PFSK-1 (cell line): ENCODE results near the gene MROH2B.

Experiments used
- FOXP2 ChIP-seq: optimal IDR thresholded peaks from 2 replicates; pipeline ENCODE3; 2011; ENCODE audit warnings: borderline replicate concordance, control low read depth, inconsistent platforms; ENCODE audit not compliant: insufficient read depth; ENCODE audit errors: extremely low read length, extremely low read depth
- POLR2AphosphoS5 ChIP-seq: IDR thresholded peaks from 2 replicates; pipeline ENCODE4 v1.6.1; 2012; ENCODE audit warnings: low read depth, mild to moderate bottlenecking, control low read depth, low read length, moderate library complexity
- SIN3A ChIP-seq: IDR thresholded peaks from 2 replicates; pipeline ENCODE4 v1.6.1; 2012; ENCODE audit warnings: mild to moderate bottlenecking, low read length, moderate library complexity, borderline replicate concordance; ENCODE audit not compliant: insufficient read depth
- TAF1 ChIP-seq: IDR thresholded peaks from 2 replicates; pipeline ENCODE4 v1.6.1; 2012; ENCODE audit warnings: low read length, control low read depth, borderline replicate concordance; ENCODE audit not compliant: insufficient read depth
- TF ChIP-seq, protein P1 (sequence below), 2 experiments: IDR thresholded peaks; 2 replicates each; pipeline versions ENCODE4 v1.6.1 to v1.8.0; 2011 to 2012; ENCODE audit warnings: low read depth in 2 of 2, low read length in 2 of 2, control low read depth in 1 of 2, inconsistent platforms in 1 of 2, mild to moderate bottlenecking in 1 of 2, moderate library complexity in 1 of 2; ENCODE audit not compliant: insufficient read depth in 1 of 2

MROH2B gene

DNA sequence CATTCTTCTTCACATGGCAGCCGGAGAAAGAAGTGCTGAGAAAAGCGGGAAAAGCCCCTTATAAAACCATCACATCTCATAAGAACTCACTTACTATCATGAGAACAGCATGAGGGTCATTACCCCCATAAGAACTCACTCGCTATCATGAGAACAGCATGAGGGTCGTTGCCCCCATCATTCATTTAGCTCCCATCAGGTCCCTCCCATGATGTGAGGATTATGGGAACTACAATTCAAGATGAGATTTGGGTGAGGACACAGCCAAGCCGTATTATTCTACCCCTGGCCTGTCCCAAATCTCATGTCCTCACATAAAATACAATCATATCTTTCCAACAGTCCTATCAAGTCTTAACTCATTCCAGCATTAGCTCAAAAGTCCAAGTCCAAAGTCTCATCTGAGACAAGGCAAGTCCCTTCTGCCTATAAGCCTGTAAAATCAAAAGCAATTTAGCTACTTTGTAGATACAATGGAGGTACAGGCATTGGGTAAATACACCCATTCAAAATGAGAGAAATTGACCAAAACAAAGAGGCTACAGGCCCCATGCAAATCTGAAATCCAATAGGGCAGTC lies 79.1 kb downstream of the MROH2B start:
- TF ChIP-seq FOXP2 (no peak), POLR2AphosphoS5 (no peak), TAF1 (no peak), SIN3A (no peak)
- TF ChIP-seq, protein P1, sequence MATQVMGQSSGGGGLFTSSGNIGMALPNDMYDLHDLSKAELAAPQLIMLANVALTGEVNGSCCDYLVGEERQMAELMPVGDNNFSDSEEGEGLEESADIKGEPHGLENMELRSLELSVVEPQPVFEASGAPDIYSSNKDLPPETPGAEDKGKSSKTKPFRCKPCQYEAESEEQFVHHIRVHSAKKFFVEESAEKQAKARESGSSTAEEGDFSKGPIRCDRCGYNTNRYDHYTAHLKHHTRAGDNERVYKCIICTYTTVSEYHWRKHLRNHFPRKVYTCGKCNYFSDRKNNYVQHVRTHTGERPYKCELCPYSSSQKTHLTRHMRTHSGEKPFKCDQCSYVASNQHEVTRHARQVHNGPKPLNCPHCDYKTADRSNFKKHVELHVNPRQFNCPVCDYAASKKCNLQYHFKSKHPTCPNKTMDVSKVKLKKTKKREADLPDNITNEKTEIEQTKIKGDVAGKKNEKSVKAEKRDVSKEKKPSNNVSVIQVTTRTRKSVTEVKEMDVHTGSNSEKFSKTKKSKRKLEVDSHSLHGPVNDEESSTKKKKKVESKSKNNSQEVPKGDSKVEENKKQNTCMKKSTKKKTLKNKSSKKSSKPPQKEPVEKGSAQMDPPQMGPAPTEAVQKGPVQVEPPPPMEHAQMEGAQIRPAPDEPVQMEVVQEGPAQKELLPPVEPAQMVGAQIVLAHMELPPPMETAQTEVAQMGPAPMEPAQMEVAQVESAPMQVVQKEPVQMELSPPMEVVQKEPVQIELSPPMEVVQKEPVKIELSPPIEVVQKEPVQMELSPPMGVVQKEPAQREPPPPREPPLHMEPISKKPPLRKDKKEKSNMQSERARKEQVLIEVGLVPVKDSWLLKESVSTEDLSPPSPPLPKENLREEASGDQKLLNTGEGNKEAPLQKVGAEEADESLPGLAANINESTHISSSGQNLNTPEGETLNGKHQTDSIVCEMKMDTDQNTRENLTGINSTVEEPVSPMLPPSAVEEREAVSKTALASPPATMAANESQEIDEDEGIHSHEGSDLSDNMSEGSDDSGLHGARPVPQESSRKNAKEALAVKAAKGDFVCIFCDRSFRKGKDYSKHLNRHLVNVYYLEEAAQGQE (IDR thresholded peaks at IDR 0.05; ENCODE audit: insufficient read depth in 1 of 2, low read depth in 2 of 2, low read length in 2 of 2), result no peak

DNA sequence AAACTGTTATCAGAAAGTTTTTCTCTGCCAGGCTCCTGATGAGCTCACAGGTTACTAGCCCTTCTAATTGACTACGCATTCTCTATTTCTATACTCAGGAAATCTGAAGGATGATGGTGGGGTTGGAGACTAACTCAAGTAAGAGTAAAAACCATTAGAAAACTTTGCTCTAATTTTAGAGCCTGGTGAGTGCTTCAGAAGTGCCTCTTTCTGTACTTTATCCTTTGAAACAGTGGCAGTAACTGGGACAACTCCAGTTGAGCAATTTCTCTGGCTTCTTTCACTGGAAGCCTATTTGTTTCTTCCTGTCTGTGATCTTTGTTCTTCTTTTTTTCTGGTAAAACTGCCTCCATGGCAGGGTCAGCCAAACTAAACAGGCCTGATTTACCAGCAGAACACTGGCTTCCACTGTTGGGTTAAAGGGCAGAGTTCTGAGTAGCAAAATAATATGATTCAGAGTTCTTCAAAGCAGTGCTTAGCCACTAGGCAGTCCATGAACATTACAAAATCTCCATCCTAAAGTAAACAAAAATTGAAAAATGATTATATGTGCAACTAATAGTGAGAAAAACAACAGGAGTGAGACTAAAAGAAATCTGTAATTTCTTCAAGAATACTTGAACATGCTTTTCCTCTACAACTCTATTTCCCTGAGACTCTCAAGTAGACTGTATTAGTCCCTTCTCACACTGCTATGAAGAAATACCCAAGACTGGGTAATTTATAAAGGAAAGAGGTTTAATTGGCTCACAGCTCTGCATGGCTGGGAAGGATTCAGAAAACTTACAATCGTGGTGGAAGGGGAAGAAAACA lies 79.8 kb downstream of the MROH2B start:
- no peak for TF ChIP-seq SIN3A
- TF ChIP-seq, protein P1 (IDR thresholded peaks at IDR 0.05; ENCODE audit: insufficient read depth in 1 of 2, low read depth in 2 of 2, low read length in 2 of 2), result no peak
- TF ChIP-seq FOXP2, result no peak
- TF ChIP-seq POLR2AphosphoS5, result no peak
- TF ChIP-seq TAF1, result no peak

DNA sequence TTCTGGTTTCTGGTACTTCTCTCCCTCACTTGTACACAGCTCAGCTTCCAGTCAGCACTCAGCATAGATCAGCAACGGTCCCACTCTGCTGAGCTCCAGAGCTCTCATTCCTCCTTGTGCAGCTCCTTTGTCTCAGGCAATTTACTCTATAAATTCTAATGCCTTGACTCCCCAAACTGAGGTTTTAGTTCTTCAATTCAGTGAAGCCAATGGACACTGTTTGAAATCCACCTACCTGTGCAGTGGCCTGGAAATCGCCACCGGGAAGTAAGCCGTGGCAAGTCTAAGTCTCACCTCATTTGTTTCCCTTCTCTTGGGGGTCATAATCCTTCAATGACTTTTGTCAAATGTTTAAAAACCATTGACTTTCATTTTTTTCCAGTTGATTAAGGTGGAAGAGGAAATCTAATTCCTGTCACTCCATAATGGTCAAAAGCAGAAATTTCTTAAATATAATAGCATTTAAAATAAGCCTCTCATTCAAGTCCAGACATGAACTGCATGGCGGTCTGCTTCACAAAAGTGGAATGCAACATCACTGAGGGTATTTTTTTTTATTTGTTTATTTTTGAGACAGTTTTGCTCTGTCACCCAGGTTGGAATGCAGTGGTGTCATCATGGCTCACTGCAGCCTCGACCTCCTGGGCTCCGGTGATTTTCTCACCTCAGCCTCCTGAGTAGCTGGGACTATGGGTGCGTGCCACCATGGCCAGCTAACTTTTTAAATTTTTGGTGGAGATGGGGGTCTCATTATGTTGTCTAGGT lies 82.2 kb downstream of the MROH2B start:
- no peak for TF ChIP-seq FOXP2
- no peak for TF ChIP-seq POLR2AphosphoS5
- TF ChIP-seq, protein P1 (IDR thresholded peaks at IDR 0.05; ENCODE audit: insufficient read depth in 1 of 2, low read depth in 2 of 2, low read length in 2 of 2), result no peak
- TF ChIP-seq SIN3A, result no peak
- TF ChIP-seq TAF1, result no peak

DNA sequence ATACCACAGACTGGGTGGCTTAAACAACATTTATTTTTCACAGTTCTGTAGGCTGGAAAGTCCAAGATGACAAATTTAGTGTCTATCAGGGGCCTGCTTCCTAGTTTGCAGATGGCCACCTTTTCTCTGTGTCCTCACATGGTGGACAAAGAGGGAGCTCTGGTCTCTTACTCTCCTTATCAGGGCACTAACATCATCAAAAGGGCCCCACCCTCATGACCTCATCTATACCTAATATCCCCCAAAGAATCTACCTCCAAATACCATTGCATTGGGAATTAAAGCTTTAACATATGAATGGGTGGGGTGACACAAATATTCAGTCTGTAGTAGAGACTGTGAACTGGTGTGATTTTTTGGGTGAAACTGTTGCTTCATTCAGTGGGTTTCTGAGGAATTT lies 83.8 kb downstream of the MROH2B start:
- TF ChIP-seq, protein P1 (IDR thresholded peaks at IDR 0.05; ENCODE audit: insufficient read depth in 1 of 2, low read depth in 2 of 2, low read length in 2 of 2), result no peak
- no peak for TF ChIP-seq FOXP2
- TF ChIP-seq POLR2AphosphoS5, result no peak
- no peak for TF ChIP-seq SIN3A
- TF ChIP-seq TAF1, result no peak
